ENCODE results near the gene OTUB2.

DNA sequence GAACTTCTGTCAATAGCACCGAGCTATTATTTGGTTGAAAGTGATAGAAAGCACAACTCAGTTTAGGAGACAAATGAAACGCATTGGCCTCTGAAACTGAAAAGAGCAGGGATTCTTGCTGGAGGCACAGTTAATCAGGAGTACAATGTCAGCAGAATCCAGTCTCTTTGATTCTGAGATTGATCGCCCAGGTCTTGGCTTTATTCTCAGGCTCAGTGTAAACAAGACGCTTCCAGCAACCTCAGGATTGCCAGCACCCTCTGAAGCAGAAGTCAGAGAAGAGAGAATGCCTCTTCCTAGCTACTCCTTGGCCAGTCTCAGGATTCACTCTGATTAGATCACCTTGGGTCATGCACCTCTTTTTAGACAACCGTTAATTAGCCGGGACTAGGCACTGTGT lies 11.8 kb upstream of the OTUB2 start:
- TF ChIP-seq POLR2A (IDR thresholded peaks at IDR 0.05; ENCODE audit: low read depth): no peak
- TF ChIP-seq, protein P1, sequence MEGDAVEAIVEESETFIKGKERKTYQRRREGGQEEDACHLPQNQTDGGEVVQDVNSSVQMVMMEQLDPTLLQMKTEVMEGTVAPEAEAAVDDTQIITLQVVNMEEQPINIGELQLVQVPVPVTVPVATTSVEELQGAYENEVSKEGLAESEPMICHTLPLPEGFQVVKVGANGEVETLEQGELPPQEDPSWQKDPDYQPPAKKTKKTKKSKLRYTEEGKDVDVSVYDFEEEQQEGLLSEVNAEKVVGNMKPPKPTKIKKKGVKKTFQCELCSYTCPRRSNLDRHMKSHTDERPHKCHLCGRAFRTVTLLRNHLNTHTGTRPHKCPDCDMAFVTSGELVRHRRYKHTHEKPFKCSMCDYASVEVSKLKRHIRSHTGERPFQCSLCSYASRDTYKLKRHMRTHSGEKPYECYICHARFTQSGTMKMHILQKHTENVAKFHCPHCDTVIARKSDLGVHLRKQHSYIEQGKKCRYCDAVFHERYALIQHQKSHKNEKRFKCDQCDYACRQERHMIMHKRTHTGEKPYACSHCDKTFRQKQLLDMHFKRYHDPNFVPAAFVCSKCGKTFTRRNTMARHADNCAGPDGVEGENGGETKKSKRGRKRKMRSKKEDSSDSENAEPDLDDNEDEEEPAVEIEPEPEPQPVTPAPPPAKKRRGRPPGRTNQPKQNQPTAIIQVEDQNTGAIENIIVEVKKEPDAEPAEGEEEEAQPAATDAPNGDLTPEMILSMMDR (IDR thresholded peaks at IDR 0.05): no peak
